ENCODE results near the gene SALL1. TPM values are rescaled to one million over a fixed set of nuclear protein-coding genes. Genes with fewer than 3 reads are reported as not detected.
A peak's percentile ranks its signal among the peaks of the same experiment; 100 is the strongest.

The SALL1 gene
- total and polyA plus RNA-seq, 2 of the 13 experiments (the other 11 are each of a cell fraction or from before 2014, with no cell fraction given), result 6.6 to 12.3 TPM

DNA sequence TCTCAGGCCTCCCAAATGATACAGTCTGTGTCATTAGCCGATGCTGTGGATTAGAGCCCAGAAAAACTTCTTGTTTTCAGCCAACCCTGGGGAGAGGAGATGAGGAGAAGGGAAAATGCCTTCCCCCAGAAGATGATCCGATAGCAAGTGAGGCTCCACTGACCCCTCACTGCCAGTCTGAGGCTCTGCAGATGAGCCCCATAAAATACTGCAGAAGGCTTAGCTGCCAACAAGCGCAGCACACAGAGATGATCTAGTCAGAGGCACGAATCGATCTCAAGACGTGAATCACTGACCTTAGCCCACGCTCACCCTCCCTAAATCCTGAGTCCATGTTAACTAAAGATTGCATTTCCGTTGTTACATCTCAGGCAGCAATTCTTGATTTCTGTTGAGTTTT, 31.5 kb downstream of the SALL1 start (continued):
- TF ChIP-seq, protein P1, sequence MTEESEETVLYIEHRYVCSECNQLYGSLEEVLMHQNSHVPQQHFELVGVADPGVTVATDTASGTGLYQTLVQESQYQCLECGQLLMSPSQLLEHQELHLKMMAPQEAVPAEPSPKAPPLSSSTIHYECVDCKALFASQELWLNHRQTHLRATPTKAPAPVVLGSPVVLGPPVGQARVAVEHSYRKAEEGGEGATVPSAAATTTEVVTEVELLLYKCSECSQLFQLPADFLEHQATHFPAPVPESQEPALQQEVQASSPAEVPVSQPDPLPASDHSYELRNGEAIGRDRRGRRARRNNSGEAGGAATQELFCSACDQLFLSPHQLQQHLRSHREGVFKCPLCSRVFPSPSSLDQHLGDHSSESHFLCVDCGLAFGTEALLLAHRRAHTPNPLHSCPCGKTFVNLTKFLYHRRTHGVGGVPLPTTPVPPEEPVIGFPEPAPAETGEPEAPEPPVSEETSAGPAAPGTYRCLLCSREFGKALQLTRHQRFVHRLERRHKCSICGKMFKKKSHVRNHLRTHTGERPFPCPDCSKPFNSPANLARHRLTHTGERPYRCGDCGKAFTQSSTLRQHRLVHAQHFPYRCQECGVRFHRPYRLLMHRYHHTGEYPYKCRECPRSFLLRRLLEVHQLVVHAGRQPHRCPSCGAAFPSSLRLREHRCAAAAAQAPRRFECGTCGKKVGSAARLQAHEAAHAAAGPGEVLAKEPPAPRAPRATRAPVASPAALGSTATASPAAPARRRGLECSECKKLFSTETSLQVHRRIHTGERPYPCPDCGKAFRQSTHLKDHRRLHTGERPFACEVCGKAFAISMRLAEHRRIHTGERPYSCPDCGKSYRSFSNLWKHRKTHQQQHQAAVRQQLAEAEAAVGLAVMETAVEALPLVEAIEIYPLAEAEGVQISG (CRISPR knock-in tag; IDR thresholded peaks at IDR 0.05), result peak; percentile 35; the same call in 1 of the 2 replicates
- TF ChIP-seq ZNF749 (CRISPR knock-in tag; IDR thresholded peaks at IDR 0.05; ENCODE audit: borderline replicate concordance), result no peak
- no peak for TF ChIP-seq ZNF430 (CRISPR knock-in tag; IDR thresholded peaks at IDR 0.05)
- TF ChIP-seq ZNF724P (CRISPR knock-in tag; IDR thresholded peaks at IDR 0.05; ENCODE audit: borderline replicate concordance), result no peak

DNA sequence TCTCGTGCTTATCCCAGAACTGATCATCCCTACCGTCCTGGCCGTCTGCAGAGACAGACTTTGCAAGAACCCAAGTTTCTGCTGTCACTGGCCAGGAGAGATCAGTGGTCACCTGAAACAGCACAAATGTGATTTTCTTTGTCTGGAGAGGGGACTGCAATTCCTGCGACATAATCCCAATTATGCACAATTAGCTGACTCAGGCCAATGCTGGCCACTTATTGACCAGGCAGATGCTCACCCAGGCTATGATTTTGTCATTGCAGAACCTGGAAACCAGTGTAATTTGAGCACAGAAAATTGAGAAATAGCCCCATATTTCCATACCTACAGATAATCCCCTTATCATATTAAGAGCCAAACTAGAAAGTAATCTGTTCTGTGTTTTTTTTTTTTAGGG, 34.7 kb downstream of the SALL1 start:
- no peaks in the 10 kb centered on the region for H4K20me1 ChIP-seq (ENCODE audit: insufficient read depth, low read length)
- H3K4me3 ChIP-seq (replicated peaks in 1 of 3; ENCODE audit: insufficient read depth in 1 of 3, low read depth in 2 of 3, low read length in 3 of 3), result no peak overlapping the region
- in situ Hi-C loops (cut with HindIII; ENCODE audit: extremely low pct_ligation_motif_present, low pct_unique_long_range_greater_than_20kb) (no loop called here), intact Hi-C loops (cut with micrococcal nuclease; ENCODE audit: unreplicated experiment) (no loop called here)
- H3K9me3 ChIP-seq (ENCODE audit: low read length), result no peaks in the 10 kb centered on the region
- TF ChIP-seq MAFK (conservative IDR thresholded peaks at IDR 0.05 in 1 of 2, IDR thresholded peaks at IDR 0.05 in 1 of 2; ENCODE audit: low read length in 2 of 2), result peak; percentile 91 to 93
- no peak for TF ChIP-seq CEBPB (IDR thresholded peaks at IDR 0.05; ENCODE audit: borderline replicate concordance, low read depth, low read length)
- TF ChIP-seq RFX5 (IDR thresholded peaks at IDR 0.05; ENCODE audit: low read depth, low read length), result no peak
- TF ChIP-seq CCDC6 (CRISPR knock-in tag; IDR thresholded peaks at IDR 0.05), result no peak
- TF ChIP-seq MAFF (IDR thresholded peaks at IDR 0.05; ENCODE audit: low read depth, low read length), result peak; percentile 88
- TF ChIP-seq PHB2 (IDR thresholded peaks at IDR 0.05; ENCODE audit: partially characterized antibody), result no peak
- WGBS (ENCODE audit: low lambda C conversion rate), result 89% methylated on average over 4 of the region's 4 CpGs
- H3K27me3 ChIP-seq (ENCODE audit: control insufficient read depth in 1 of 2, insufficient read depth in 2 of 2, low read length in 2 of 2), result no peaks in the 10 kb centered on the region
- no peak overlapping the region for H3K9ac ChIP-seq (ENCODE audit: insufficient read depth, low read depth, low read length)
- no peak overlapping the region for H3K4me2 ChIP-seq (ENCODE audit: low read depth, low read length)
- ATAC-seq (no peak), FAIRE-seq (no peak), DNase-seq (ENCODE audit: low spot score) (no peak)
- CTCF ChIA-PET (ENCODE audit: low intra/inter-chr PET ratio, low total read pairs), result no interaction called here
- no peaks in the 10 kb centered on the region for H3K36me3 ChIP-seq (replicated peaks in 1 of 2; ENCODE audit: control insufficient read depth in 1 of 2, insufficient read depth in 2 of 2, low read length in 2 of 2)
- BruUV-seq (replicated peaks), result no TSS peak
- H3K79me2 ChIP-seq (ENCODE audit: insufficient read depth, low read length), result no peaks in the 10 kb centered on the region
- H3K27ac ChIP-seq (ENCODE audit: extremely low read length, insufficient read depth, low read length), result no peak overlapping the region
- no peak overlapping the region for H2AFZ ChIP-seq (ENCODE audit: low read length)
- POLR2A ChIA-PET, result no interaction called here
- peaks cover 82% of the 10 kb centered on the region for H3K4me1 ChIP-seq (ENCODE audit: insufficient read depth, low read length)

Measured in HepG2 (cell line).